GM18520 (cell line): Measurements from ENCODE around the gene PLEKHM2.

Experiments used
- ATAC-seq: cut with Tn5 transposase; IDR thresholded peaks from one replicate; pipeline ENCODE4 v1.9.1; 2021; ENCODE audit not compliant: unreplicated experiment

The PLEKHM2 gene

GRCh38 chr1:15723631-15724246, 39.6 kb downstream of the PLEKHM2 start:
- ATAC-seq = no peak

- no peak for ATAC-seq
These were observed 41.1 kb downstream of the PLEKHM2 start for GRCh38 chr1:15724949-15725880.

GRCh38 chr1:15726508-15726907, 42.4 kb downstream of the PLEKHM2 start:
- no peak for ATAC-seq

GRCh38 chr1:15727021-15727420, 42.9 kb downstream of the PLEKHM2 start:
- ATAC-seq = no peak

- no peak for ATAC-seq
These were observed 43.3 kb downstream of the PLEKHM2 start for GRCh38 chr1:15727424-15727823.

- ATAC-seq = no peak
These were observed 43.9 kb downstream of the PLEKHM2 start for GRCh38 chr1:15727866-15728534.

GRCh38 chr1:15728937-15729657, 45.0 kb downstream of the PLEKHM2 start:
- no peak for ATAC-seq

GRCh38 chr1:15730423-15730822, 46.3 kb downstream of the PLEKHM2 start:
- no peak for ATAC-seq

- no peak for ATAC-seq
These were observed 46.8 kb downstream of the PLEKHM2 start for GRCh38 chr1:15730936-15731335.

- ATAC-seq = no peak
These were observed 47.9 kb downstream of the PLEKHM2 start for GRCh38 chr1:15731735-15732685.

- no peak for ATAC-seq
These were observed 48.6 kb downstream of the PLEKHM2 start for GRCh38 chr1:15732686-15733081.

- no peak for ATAC-seq
These were observed 49.2 kb downstream of the PLEKHM2 start for GRCh38 chr1:15733218-15733725.

- no peak for ATAC-seq
These were observed 49.7 kb downstream of the PLEKHM2 start for GRCh38 chr1:15733726-15734226.

GRCh38 chr1:15734296-15734695, 50.2 kb downstream of the PLEKHM2 start:
- no peak for ATAC-seq

- ATAC-seq = no peak
These were observed 50.8 kb downstream of the PLEKHM2 start for GRCh38 chr1:15734901-15735300.

GRCh38 chr1:15735304-15736037, 51.4 kb downstream of the PLEKHM2 start:
- no peak for ATAC-seq

- ATAC-seq = no peak
These were observed 52.1 kb downstream of the PLEKHM2 start, which contains the start of gene SLC25A34 for GRCh38 chr1:15736038-15736891. SLC25A34 (plus strand) TSS chr1:15736258; CDS start chr1:15736486, 228 bp downstream.

GRCh38 chr1:15736892-15737261, 52.8 kb downstream of the PLEKHM2 start:
- no peak for ATAC-seq
